Stimulated activated CD4-positive, alpha-beta T cell treated with anti-CD3 and anti-CD28 coated beads, Interleukin-15, amount 100 ng/mL, for 48 hours (primary cell): ENCODE measurements around the gene TMEM60.
"Not testable (repeated sequence)": the region's sequence is repeated elsewhere in the genome, so short reads cannot be mapped to it uniquely, and the experiment has no call there.

Experiments
- DNase-seq, 2 donors: peaks; one replicate each; pipeline ENCODE4 v3.0.0-alpha.2; 2020; ENCODE audit warnings: low read depth in 2 of 2

TMEM60 gene

GRCh38 chr7:77798394-77799077, at the start of gene TMEM60, which contains the start of gene PHTF2:
TMEM60 (minus strand) TSS chr7:77798434; CDS start chr7:77794373, 4,061 bp downstream.
PHTF2 (plus strand) TSS chr7:77798773.
- DNase-seq: peak; percentile 88 to 89

- no peak for DNase-seq
Measured at GRCh38 chr7:77846317-77847092, 48.3 kb upstream of the TMEM60 start.

GRCh38 chr7:77843194-77843593, 45.0 kb upstream of the TMEM60 start:
- DNase-seq: no peak

GRCh38 chr7:77839919-77840318, 41.7 kb upstream of the TMEM60 start:
- DNase-seq: no peak

- DNase-seq: no peak
Measured at GRCh38 chr7:77838929-77839491, 40.8 kb upstream of the TMEM60 start.

GRCh38 chr7:77837966-77838365, 39.7 kb upstream of the TMEM60 start:
- no peak for DNase-seq

GRCh38 chr7:77837275-77837674, 39.0 kb upstream of the TMEM60 start:
- DNase-seq: no peak

- not testable (repeated sequence) for DNase-seq
Measured at GRCh38 chr7:77836425-77836824, 38.2 kb upstream of the TMEM60 start.

GRCh38 chr7:77833136-77833535, 34.9 kb upstream of the TMEM60 start:
- no peak for DNase-seq

GRCh38 chr7:77831953-77832352, 33.7 kb upstream of the TMEM60 start:
- no peak for DNase-seq

- peak; percentile 4 to 22 for DNase-seq
Measured at GRCh38 chr7:77831481-77831880, 33.2 kb upstream of the TMEM60 start.

GRCh38 chr7:77830649-77831355, 32.6 kb upstream of the TMEM60 start:
- no peak for DNase-seq

GRCh38 chr7:77827999-77828398, 29.8 kb upstream of the TMEM60 start:
- no peak for DNase-seq

GRCh38 chr7:77826300-77826699, 28.1 kb upstream of the TMEM60 start:
- DNase-seq: no peak

- DNase-seq: no peak
Measured at GRCh38 chr7:77825131-77825530, 26.9 kb upstream of the TMEM60 start.

- no peak for DNase-seq
Measured at GRCh38 chr7:77824636-77825035, 26.4 kb upstream of the TMEM60 start.

GRCh38 chr7:77823787-77824186, 25.6 kb upstream of the TMEM60 start:
- DNase-seq: no peak

GRCh38 chr7:77822269-77822668, 24.0 kb upstream of the TMEM60 start:
- DNase-seq: no peak

- DNase-seq: no peak
Measured at GRCh38 chr7:77820967-77821366, 22.7 kb upstream of the TMEM60 start.

- DNase-seq: no peak
Measured at GRCh38 chr7:77819021-77819420, 20.8 kb upstream of the TMEM60 start.

- DNase-seq: no peak
Measured at GRCh38 chr7:77813180-77813579, 14.9 kb upstream of the TMEM60 start.

GRCh38 chr7:77812290-77812685, 14.1 kb upstream of the TMEM60 start:
- no peak for DNase-seq
